Measurements from ENCODE around the gene WFDC1.

WFDC1 gene

GRCh38 chr16:84279881-84280280 lies 14.8 kb upstream of the WFDC1 start:
- no peak overlapping the region for H3K4me3 ChIP-seq (replicated peaks; ENCODE audit: low read depth, low read length)
- TF ChIP-seq CTCF (IDR thresholded peaks at IDR 0.05; ENCODE audit: low read length, missing control alignments) = no peak
- no peak for DNase-seq (ENCODE audit: low read depth)

GRCh38 chr16:84281074-84281473 lies 13.6 kb upstream of the WFDC1 start:
- H3K4me3 ChIP-seq (replicated peaks; ENCODE audit: low read depth, low read length) = no peak overlapping the region
- DNase-seq (ENCODE audit: low read depth) = peak; percentile 34
- no peak for TF ChIP-seq CTCF (IDR thresholded peaks at IDR 0.05; ENCODE audit: low read length, missing control alignments)

GRCh38 chr16:84282533-84282932 lies 12.1 kb upstream of the WFDC1 start:
- DNase-seq (ENCODE audit: low read depth) = no peak
- no peak for TF ChIP-seq CTCF (IDR thresholded peaks at IDR 0.05; ENCODE audit: low read length, missing control alignments)
- H3K4me3 ChIP-seq (replicated peaks; ENCODE audit: low read depth, low read length) = no peak overlapping the region

GRCh38 chr16:84283314-84284153 lies 11.1 kb upstream of the WFDC1 start:
- no peak for DNase-seq (ENCODE audit: low read depth)
- no peak overlapping the region for H3K4me3 ChIP-seq (replicated peaks; ENCODE audit: low read depth, low read length)
- no peak for TF ChIP-seq CTCF (IDR thresholded peaks at IDR 0.05; ENCODE audit: low read length, missing control alignments)

GRCh38 chr16:84284154-84284722 lies 10.4 kb upstream of the WFDC1 start:
- DNase-seq (ENCODE audit: low read depth) = peak; percentile 36
- TF ChIP-seq CTCF (IDR thresholded peaks at IDR 0.05; ENCODE audit: low read length, missing control alignments) = no peak
- H3K4me3 ChIP-seq (replicated peaks; ENCODE audit: low read depth, low read length) = no peak overlapping the region

- DNase-seq (ENCODE audit: low read depth) = peak; percentile 31
- no peak for TF ChIP-seq CTCF (IDR thresholded peaks at IDR 0.05; ENCODE audit: low read length, missing control alignments)
These were observed 8.0 kb upstream of the WFDC1 start for GRCh38 chr16:84286578-84287240.

More at GRCh38 chr16:84286578-84287240, 8.0 kb upstream of the WFDC1 start:
- H3K4me3 ChIP-seq (replicated peaks; ENCODE audit: low read depth, low read length) = no peak overlapping the region
